Adrenal gland (tissue), 5 donors: Measurements from ENCODE around the gene OR2T8.

Experiments used
- CTCF ChIP-seq, 6 experiments: fragments of 450-650 bp in 4 of 6; fragments of 200-600 bp in 2 of 6; sonication (generic) in 1 of 6; IDR thresholded peaks; 1 replicate in 5 of 6; 2 replicates in 1 of 6; pipeline versions ENCODE4 v1.5.1 to v1.8.0; 2016 to 2021; ENCODE audit warnings: antibody characterized with exemption in 6 of 6, mild to moderate bottlenecking in 2 of 6, moderate library complexity in 1 of 6
- POLR2A ChIP-seq, 2 donors: fragments of 450-650 bp; IDR thresholded peaks; one replicate each; pipeline ENCODE4 v1.6.1; 2017; ENCODE audit warnings: antibody characterized with exemption in 2 of 2, mild to moderate bottlenecking in 2 of 2, moderate library complexity in 1 of 2
- donor health status: DM: no; HTN: no; CAD: no.

GRCh38 chr1:247895976-247896375, 24.1 kb upstream of the OR2T8 start:
- TF ChIP-seq POLR2A (IDR thresholded peaks at IDR 0.05), result no peak
- TF ChIP-seq CTCF (IDR thresholded peaks at IDR 0.05), result no peak
